Measurements from ENCODE around the gene ZBTB4.
"Not testable (repeated sequence)": the region's sequence is repeated elsewhere in the genome, so short reads cannot be mapped to it uniquely, and the experiment has no call there.

Gene ZBTB4

DNA sequence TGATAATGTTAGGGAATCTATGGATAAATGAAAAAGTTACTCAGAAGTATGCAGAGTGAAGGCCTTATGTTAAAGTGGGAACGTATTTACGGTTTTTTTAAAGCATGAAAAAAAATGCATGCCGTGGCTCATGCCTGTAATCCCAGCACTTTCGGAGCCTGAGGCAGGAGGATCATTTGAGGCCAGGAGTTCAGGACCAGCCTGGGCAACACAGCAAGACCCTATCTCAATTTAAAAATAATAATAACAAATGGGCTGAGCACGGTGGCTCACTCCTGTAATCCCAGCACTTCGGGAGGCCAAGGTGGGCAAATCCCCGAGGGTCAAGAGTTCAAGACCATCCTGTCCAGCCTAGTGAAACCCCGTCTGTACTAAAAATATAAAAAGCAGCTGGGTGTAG is 10.7 kb upstream of the ZBTB4 start:
- DNase-seq, result no peak

DNA sequence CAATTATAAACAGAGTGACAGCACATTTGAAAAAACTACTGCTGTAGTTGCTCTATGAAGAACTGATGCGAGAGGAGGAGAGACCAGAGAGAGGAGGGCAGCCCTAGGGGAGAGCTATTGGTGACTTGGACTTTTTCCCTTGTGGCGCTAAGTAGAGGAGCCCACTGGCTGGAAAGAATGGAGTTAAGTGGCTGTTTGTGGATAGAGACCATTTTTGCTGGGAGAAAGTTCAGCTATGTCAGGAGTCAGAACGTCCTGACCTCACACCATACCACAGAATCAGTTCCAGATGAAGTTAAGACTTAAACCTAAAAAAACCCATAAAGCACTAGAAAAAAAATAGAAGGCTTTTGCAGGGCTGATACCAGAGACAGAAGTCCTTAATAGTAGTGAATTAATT is 6.8 kb upstream of the ZBTB4 start:
- no peak for DNase-seq

DNA sequence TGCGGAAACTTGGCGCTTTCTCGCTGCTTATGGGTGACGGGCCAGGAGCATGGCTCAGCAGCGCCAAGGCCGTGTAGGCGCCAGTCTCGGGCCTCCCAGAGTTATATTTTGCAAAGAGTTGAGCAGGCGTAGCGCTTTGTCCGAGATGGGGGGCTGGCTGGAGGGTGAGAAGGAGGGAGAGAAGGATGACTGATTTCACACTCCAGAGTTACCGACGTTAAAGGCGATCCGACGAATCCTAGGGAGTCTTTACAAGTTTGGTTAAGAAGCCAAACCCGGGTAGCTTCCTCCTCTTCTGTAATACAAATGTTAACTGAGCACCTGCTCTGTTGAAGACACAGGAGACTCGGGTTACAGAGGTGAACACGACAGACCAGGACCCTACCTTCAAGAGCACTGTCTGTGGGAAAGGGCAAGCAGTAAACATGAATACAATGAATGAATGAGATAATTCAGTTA is 5.5 kb upstream of the ZBTB4 start:
- DNase-seq, result no peak

DNA sequence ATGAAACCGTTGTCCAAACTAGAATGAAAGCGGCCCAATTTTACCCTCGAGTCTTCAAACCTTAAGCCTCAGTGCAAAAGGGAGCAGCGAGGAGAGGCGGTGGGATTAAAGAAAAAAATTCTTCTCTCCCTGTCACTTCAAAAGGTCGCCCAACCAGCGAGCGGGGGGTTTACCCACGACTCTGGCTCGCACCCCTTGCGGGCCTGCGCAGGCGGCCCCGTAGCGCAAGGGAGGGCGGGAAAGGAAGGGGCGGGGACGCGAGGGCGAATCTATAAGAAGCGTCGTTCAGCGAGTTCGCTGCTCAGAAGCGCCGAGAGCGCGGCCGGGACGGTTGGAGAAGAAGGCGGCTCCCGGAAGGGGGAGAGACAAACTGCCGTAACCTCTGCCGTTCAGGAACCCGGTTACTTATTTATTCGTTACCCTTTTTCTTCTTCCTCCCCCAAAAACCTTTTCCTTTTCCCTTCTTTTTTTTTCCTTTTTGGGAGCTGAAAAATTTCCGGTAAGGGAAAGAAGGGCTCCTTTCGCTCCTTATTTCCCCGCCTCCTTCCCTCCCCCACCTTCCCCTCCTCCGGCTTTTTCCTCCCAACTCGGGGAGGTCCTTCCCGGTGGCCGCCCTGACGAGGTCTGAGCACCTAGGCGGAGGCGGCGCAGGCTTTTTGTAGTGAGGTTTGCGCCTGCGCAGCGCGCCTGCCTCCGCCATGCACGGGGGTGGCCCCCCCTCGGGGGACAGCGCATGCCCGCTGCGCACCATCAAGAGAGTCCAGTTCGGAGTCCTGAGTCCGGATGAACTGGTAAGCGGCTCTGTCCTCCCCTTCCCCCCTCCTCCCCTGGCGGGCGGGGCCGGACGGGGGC is 4.9 kb upstream of the ZBTB4 start, which contains the start of gene POLR2A:
TSS of gene POLR2A (plus strand) at position 300 of the 852 bp plus-strand sequence.
- DNase-seq, result peak; percentile 92

DNA sequence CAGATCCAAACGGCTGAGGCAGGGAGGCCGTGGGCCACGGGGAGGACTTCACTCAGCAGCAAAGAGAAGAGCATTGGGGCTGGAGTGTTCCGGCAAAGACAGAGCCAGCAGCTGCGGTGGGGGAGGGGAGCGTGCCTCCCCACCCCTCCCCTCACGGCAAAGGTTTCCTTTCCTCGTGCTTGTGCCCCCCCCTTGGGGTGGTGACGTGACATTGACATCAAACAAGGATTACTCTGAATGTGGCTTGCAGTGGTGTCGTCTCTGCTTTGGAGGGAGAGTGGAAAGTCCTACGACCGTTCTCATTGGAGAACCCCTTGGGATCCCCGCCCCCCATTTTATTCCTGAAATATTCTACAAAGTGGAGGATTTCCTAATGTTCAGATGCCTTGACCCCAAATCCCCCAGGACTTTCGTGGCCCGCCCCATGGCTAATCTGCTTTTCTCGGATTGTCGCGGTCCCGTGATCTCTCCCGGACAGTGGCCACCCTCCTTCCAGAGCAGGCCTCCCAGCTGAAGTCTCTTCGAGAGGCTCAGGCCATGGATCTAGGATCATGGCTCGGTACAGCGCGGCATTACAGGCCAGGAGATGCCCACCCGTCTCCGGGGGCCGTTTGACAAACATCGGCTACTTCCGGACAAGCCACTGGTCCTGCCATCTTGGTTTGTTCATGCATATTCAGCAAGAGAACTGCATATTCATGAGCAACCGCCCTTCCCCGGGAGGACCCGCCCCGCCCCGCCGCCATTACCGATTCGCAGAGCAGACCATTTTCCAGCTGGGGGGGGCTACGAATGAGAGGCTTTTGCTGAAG is 4.0 kb upstream of the ZBTB4 start:
- peak; percentile 87 for DNase-seq

DNA sequence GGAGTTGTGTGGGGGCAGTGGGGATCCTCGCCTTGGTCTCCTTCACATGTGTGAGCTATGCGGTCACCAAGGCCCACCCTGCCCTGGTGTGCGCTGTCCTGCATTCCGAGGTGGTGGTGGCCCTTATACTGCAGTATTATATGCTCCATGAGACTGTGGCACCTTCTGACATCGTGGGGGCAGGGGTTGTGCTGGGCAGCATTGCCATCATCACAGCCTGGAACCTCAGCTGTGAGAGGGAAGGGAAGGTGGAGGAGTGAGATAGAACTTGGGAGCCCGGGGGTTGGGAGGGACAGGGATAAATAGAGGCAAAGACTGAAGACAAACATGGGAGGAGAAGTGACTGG is 3.3 kb upstream of the ZBTB4 start:
- DNase-seq, result not testable (repeated sequence)

DNA sequence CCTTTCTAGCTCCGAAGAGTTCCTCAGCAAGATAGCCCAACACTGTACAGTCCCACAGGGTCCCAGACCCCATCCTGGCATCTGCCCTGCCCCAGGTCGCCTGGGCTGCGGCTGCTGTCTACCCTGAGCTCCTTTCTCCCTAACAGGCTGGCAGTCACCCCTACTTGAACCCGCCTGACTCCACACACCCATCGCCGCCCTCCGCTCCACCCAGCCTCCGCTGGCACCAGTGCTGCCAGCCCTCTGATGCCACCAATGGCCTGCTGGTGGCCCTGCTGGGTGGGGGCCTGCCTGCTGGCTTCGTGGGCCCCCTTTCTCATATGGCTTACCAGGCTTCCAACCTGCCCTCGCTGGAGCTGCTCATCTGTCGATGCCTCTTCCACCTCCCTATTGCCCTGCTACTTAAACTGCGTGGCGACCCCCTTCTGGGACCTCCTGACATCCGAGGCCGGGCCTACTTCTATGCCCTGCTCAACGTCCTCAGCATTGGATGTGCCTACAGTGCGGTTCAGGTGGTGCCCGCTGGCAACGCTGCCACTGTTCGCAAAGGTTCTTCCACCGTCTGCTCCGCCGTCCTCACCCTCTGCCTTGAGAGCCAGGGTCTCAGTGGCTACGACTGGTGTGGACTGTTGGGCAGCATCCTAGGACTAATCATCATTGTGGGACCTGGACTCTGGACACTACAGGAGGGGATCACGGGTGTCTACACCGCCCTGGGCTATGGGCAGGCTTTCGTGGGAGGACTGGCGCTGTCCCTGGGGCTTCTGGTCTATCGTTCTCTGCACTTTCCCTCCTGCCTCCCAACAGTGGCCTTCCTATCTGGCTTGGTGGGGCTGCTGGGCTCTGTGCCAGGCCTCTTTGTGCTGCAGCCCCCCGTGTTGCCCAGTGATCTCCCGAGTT is 2.7 kb upstream of the ZBTB4 start:
- not testable (repeated sequence) for DNase-seq

DNA sequence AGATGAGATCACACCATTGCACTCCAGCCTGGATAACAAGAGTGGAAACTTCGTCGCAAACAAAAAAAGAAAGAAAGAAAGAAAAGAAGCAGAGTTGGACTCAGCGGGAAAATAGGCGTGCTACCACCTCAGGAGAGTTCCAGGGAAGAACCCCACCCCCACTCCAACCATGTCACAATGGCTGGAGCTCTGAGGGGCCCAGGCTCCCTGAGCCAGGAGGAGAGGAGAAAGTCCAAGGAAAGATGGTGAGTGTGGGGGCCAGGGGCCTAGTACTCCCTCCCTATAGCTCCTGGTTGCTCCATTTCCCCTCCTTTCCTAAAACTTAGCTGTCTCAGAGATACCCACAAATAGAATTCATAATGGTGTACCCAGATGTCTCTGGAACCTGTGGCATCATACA is 1.8 kb upstream of the ZBTB4 start, which contains the start of gene SLC35G6:
TSS of gene SLC35G6 (plus strand) at position 172 of the 400 bp plus-strand sequence. CDS start at position 243, 71 bp downstream.
- not testable (repeated sequence) for DNase-seq

DNA sequence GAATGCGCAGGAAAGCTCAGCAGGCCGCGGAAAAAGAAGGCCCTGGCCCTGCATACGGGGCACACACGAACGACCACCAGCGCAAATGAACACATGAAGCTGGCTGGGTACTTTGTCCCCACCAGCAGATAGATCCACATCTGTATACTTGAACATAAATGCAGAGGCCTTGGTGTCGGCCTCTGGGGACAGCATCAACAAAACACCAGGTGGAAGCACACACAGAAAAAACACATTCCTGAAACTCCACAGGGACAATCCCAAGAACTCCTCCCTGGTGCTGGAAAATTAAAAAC is 606 bp upstream of the ZBTB4 start:
- peak; percentile 46 for DNase-seq

DNA sequence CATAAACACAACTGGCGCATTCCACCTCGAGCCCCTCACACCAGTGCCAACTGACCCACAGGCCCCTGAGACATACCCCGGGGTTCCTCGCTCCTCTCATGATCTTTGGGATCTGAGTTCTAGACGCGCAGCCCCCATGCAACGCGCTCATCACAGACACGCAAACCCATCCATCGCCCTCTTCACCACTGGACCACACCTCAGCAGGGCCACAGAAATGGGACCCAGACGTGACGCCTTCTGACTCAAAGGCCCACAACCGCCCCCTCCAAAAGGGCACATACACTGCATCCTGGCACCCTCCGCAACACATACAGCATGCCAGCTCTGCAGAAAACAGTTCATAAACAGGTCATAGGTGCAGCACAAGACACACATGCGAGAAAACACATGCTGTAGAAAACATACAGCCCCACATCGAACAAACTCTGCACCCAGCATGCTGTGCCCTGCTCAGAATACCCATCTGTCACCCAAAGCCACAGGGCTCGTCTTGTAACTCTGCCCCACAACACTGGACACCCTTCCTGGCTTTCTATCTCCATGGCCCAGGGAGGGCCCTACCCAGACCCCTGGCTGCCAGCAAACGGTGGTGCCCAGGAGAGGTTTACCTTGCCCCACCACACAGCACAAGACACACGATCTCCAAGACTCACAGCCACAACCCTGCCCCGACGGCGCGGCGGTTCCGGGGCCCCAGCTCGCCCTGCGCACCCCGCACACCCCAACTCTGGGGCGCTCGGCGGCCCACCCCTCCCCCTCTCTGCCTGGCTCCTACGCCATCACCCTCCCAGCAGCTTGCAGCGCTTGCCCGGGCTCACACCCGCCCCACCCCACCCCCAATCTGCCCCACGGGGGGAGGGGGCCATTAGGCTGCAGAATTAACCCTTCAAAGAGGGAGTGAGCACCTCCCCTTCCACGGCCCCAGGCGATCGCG is 887 bp downstream of the ZBTB4 start:
- DNase-seq, result no peak

DNA sequence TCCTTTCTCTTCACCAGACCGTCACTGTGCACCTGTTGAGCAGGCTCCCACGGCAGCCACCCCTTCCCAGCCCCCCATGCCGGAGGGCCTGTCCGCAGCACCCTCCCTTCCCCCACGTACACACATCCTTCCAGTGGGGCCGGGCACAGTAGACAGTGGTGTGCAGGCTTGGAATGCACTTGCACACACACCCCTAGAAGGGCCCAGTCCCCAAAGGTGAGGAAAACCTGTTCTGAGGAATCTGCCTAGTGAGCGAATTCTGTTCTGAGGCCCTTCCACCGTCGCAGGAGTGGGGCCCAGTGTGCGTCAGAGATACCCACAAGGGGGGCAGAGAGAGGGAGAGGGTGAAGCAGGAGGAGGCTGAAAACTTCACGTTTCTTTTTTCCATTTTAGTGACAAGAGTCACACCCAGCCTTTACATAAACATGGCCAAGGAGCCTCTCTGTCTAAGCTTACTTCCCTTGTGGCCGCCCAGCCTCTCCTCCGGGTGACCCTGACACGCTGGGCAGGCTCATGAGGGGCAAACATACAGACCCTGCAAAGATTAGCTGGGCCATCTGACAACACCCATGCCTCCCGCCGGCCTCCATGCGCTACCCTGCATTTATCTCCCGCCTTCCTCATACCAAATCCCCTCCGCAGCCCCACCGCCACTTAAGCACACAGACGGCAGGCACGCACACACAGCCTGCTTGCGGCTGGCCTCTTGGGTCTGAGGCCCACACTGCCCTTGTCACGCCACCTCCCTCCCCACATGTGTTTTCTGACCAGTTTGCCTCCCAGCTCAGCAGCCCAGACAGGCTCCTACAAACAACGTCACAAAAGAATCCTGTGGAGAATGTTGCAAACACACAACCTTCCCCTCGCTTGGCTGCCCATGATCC is 1.8 kb downstream of the ZBTB4 start:
- no peak for DNase-seq

DNA sequence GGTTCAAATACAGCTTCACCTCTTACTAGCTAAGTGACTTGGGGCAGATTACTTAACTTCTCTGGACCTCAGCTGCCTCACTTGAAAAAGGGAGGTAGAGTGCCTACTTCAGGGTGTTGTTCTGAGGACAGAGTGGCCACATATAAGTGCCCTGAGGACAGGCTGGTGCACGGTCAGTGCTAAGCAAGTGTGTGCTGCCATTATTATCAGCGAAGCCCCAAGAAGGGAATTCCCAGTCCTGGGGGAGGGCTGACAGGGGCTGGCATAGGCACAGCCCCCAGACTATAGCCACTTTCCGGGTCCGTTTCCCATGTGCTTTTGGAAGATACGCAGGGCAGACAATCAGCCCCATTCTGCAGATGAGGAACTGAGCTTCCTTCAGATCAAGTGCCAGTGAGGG is 2.5 kb downstream of the ZBTB4 start:
- no peak for DNase-seq

DNA sequence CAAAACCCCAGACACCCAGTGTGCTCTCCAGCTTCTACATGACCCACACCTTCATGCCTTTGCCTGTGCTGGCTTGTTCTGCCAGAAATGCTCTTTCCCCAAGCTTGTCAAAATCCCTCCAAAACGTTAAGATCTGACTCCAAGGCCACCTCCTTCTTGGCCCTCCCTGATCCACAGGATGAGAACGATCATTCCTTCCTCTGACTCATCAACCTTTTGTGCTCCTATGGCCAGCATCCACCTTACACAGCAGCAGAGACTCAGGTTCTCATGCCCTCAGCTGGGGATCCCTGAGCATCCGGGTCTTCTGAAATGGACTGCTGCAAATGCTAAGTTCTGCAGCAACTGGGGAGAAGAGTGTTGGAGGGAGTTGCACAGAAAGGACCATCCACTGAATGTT is 2.9 kb downstream of the ZBTB4 start:
- DNase-seq, result no peak

DNA sequence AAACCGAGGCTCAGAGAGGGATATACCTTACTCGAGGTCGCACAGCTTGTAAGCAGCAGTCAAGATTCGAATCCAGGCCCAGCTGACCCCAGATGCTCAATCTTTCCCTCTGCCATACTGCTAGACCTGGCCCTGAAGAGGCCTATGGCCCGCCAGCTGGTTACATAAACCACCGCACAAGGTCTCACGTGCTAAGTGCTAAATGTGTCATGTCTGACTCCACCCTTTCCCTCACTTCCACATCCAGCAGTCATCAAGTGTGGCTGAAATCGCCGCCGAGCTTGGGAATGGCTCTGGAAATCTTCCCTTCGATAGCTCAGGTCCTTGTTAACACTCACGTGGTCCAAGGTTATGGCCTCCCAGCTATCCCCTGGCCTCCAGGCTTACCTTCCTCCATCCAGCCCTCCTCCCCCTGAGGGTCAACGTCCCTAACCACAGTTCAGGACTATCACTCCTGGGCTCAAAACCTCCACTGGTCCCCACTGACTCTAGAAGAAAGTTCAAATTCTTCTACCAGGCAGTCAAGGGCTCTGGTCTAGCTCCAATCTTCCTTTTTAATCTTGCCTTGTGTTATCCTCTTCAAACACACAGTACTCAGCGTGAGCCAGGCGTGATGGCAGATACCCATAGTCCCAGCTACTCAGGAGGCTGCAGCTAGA is 3.5 kb downstream of the ZBTB4 start:
- no peak for DNase-seq

DNA sequence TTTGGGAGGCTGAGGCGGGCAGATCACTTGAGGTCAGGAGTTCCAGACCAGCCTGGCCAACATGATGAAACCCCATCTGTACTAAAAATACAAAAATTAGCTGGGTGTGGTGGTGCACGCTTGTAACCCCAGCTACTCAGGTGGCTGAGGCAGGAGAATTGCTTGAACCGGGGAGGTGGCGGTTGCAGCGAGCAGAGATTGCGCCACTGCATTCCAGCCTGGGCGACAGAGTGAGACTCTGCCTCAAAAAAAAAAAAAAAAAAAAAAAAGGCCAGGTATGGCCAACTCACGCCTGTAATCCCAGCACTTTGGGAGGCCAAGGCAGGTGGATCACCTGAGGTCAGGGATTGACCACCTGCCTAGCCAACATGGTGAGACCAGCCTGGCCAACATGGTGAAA is 4.7 kb downstream of the ZBTB4 start:
- DNase-seq, result not testable (repeated sequence)

DNA sequence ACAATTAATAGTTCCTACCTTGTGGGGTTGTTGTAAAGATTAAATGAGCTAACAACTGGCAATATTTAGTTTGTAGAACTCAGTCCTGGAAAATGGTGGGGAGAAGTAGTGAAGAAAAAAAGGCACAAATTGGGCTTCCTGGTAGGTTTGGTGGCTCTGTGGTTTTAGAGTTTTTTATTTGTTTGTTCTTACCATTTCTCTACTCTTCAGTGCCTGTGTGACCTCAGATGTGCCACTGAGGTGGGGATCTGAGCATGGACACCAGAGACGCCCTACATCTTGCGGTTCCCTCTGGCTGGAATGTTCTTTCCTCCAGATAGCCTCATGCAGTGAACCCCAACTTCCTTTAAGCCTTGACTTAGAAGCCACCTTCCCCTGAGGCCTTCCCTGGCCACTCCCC is 7.7 kb downstream of the ZBTB4 start:
- DNase-seq, result no peak

DNA sequence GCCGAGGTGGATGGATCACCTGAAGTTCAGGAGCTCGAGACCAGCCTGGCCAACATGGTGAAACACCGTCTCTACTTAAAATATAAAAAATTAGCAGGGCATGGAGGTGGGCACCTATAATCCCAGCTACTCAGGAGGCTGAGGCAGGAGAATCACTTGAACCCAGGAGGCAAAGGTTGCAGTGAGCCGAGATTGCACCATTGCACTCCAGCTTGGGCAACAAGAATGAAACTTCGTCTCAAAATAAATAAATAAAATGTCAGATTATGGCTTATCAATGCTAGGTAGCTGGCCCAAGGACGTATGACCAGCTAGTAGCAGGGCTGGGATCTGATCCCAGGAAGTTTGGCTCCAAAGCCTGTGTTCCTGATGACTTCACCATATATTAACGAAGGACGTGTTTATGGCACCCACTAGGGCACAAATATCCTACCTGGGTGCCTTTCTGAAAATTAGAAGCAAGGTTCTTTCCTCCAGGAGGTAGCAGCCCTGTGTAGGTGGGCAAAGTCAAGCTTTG is 8.9 kb downstream of the ZBTB4 start:
- DNase-seq, result not testable (repeated sequence)

DNA sequence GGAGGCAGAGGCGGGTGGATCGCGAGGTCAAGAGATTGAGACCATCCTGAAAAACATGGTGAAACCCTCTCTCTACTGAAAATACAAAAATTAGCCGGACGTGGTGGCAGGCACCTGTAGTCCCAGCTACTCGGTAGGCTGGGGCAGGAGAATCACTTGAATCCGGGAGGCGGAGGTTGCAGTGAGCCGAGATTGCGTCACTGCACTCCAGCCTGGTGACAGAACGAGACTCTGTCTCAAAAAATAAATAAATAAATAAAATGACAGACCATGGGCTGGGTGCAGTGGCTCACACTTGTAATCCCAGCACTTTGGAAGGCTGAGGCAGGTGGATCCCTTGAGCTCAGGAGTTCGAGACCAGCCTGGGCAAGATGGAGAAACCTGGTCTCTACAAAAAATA is 9.6 kb downstream of the ZBTB4 start:
- not testable (repeated sequence) for DNase-seq

DNA sequence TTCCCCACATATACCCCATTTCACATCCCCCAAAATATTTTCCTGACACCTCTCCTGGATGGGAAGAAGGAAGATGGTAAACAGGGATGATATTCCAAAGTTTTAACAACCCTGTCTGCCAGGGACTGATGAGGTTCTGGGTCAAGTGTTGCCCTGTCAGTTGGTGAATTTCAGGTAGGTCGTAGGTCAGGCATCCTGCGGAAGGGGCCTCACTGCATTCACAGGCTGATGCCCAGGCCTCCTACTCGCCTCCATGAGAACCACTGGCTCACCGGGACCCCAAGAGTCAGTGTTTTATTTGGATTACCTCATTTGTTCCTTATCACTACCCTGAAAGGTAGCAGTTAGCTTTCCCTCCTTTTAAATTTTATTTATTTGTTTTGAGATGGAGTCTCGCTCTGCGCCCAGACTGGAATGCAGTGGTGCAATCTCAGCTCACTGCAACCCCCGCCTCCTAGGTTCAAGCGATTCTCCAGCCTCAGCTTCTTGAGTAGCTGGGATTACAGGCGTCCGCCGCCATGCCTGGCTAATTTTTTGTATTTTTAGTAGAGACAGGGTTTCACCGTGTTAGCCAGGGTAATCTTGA is 10.5 kb downstream of the ZBTB4 start:
- DNase-seq, result no peak

DNA sequence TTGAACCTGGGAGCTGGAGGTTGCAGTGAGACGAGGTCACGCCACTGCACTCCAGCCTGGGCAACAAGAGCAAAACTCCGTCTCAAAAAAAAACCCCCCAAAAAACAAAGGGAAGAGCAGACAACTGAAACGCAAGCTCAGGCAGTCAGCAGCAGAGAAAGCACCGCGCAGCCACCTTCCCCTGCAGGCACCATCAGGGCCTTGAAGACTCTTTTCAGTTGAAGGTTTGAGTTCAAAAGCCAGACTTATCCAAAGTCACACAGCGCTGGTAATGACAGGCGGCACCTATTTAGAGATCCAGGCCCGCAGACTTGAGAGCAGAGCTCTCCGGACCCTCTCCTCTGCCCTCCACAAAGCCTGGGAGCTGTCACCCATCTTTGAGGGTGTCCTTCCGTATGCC is 11.1 kb downstream of the ZBTB4 start:
- no peak for DNase-seq

All from NCI-H2171 (cell line).